Liver (tissue), 9 donors: ENCODE measurements around the gene CD164L2. TPM values are rescaled to one million over a fixed set of nuclear protein-coding genes. Genes with fewer than 3 reads are reported as not detected.

Experiments
- DNase-seq: peaks from one replicate; pipeline ENCODE4 v3.0.0-alpha.2; 2017; ENCODE audit warnings: low spot score
- H3K27ac ChIP-seq, 2 donors: one replicate each; pipeline ENCODE4 v1.7.0; 2013; ENCODE audit warnings: inconsistent platforms in 2 of 2, low read length in 2 of 2, control low read depth in 1 of 2, low read depth in 1 of 2, mild to moderate bottlenecking in 1 of 2
- H3K27me3 ChIP-seq, 4 donors: one replicate each; pipeline versions ENCODE4 v1.6.1 to v1.7.0; 2013; ENCODE audit warnings: low read length in 3 of 4, inconsistent platforms in 1 of 4, mild to moderate bottlenecking in 1 of 4, moderate library complexity in 1 of 4; ENCODE audit not compliant: control insufficient read depth in 4 of 4, insufficient read depth in 4 of 4
- H3K36me3 ChIP-seq, 4 donors: one replicate each; pipeline versions ENCODE4 v1.6.1 to v1.7.0; 2013; ENCODE audit warnings: low read length in 3 of 4, mild to moderate bottlenecking in 3 of 4, low read depth in 1 of 4, moderate library complexity in 1 of 4; ENCODE audit not compliant: control insufficient read depth in 4 of 4, insufficient read depth in 3 of 4
- H3K4me1 ChIP-seq, 4 donors: one replicate each; pipeline versions ENCODE4 v1.6.1 to v1.7.0; 2013; ENCODE audit warnings: low read length in 3 of 4, mild to moderate bottlenecking in 3 of 4, moderate library complexity in 1 of 4; ENCODE audit not compliant: control insufficient read depth in 4 of 4, insufficient read depth in 4 of 4
- H3K4me3 ChIP-seq, 3 donors: one replicate each; pipeline versions ENCODE4 v1.6.1 to v1.7.0; 2013; ENCODE audit warnings: low read length in 3 of 3, control low read depth in 1 of 3, low read depth in 1 of 3, mild to moderate bottlenecking in 1 of 3
- H3K9ac ChIP-seq, 2 donors: one replicate each; pipeline ENCODE4 v1.7.0; 2013; ENCODE audit warnings: low read length in 2 of 2, mild to moderate bottlenecking in 2 of 2, moderate library complexity in 2 of 2, control low read depth in 1 of 2, low read depth in 1 of 2
- H3K9me3 ChIP-seq, 4 donors: one replicate each; pipeline versions ENCODE4 v1.6.1 to v1.7.0; 2013; ENCODE audit warnings: low read length in 3 of 4; ENCODE audit not compliant: control insufficient read depth in 4 of 4
- EGR1 ChIP-seq, 2 donors: IDR thresholded peaks; 2 replicates each; pipeline ENCODE4 v1.6.1; 2016 to 2018; ENCODE audit warnings: antibody characterized with exemption in 2 of 2, low read depth in 2 of 2
- FOXA1 ChIP-seq: IDR thresholded peaks from 2 replicates; pipeline ENCODE4 v1.6.1; 2016; ENCODE audit warnings: antibody characterized with exemption
- FOXA2 ChIP-seq: IDR thresholded peaks from 2 replicates; pipeline ENCODE4 v1.6.1; 2016; ENCODE audit warnings: antibody characterized with exemption
- HNF4A ChIP-seq, 2 donors: conservative IDR thresholded peaks; 2 replicates each; pipeline ENCODE4 v1.6.1; 2016; ENCODE audit warnings: antibody characterized with exemption in 2 of 2, mild to moderate bottlenecking in 2 of 2
- JUND ChIP-seq, 2 donors: IDR thresholded peaks; 2 replicates each; pipeline ENCODE4 v1.6.1; 2016; ENCODE audit warnings: antibody characterized with exemption in 2 of 2
- NR2F2 ChIP-seq: IDR thresholded peaks from 2 replicates; pipeline ENCODE4 v1.6.1; 2016; ENCODE audit warnings: antibody characterized with exemption
- RAD21 ChIP-seq, 2 donors: IDR thresholded peaks; 2 replicates each; pipeline ENCODE4 v1.6.1; 2016; ENCODE audit warnings: antibody characterized with exemption in 2 of 2, mild to moderate bottlenecking in 2 of 2
- REST ChIP-seq: IDR thresholded peaks from 2 replicates; pipeline ENCODE4 v1.6.1; 2016; ENCODE audit warnings: antibody characterized with exemption, mild to moderate bottlenecking
- RXRA ChIP-seq, 2 donors: IDR thresholded peaks; 2 replicates each; pipeline ENCODE4 v1.6.1; 2017 to 2018; ENCODE audit warnings: antibody characterized with exemption in 2 of 2, mild to moderate bottlenecking in 1 of 2
- SP1 ChIP-seq: IDR thresholded peaks from 2 replicates; pipeline ENCODE4 v1.6.1; 2018; ENCODE audit warnings: antibody characterized with exemption, mild to moderate bottlenecking
- TAF1 ChIP-seq: conservative IDR thresholded peaks from 2 replicates; pipeline ENCODE4 v1.6.1; 2016; ENCODE audit warnings: antibody characterized with exemption, mild to moderate bottlenecking
- YY1 ChIP-seq: IDR thresholded peaks from 2 replicates; pipeline ENCODE4 v1.6.1; 2016; ENCODE audit warnings: antibody characterized with exemption, mild to moderate bottlenecking
- WGBS: extraction: QIAGEN DNeasy Blood & Tissue Kit; methylation state at CpG from one replicate; pipeline ENCODE4 v1.1.7; 2013; 5-methylcytosine and 5-hydroxymethylcytosine counted together
- polyA plus RNA-seq, 2 donors: library from polyadenylated mRNA; stranded (reverse) in 1 of 2; unstranded in 1 of 2; fragments of 200-250 nt in 1 of 2; fragments of >200 nt in 1 of 2; fragmentation: Nextera tagmentation in 1 of 2; extraction: Ambion mirVana in 1 of 2; gene quantifications; one replicate each; pipeline versions ENCODE4 v1.2.1 to v1.2.3, GENCODE V29; 2013 to 2015
- total RNA-seq, 2 donors: library from RNA; depleted of rRNA; stranded (reverse); fragments of >200 nt; gene quantifications; one replicate each; pipeline ENCODE4 v1.2.3, GENCODE V29; 2014
- TF ChIP-seq, protein P1 (sequence below): IDR thresholded peaks from 2 replicates; pipeline ENCODE4 v1.6.1; 2016; ENCODE audit warnings: antibody characterized with exemption
- TF ChIP-seq, protein P2 (sequence below): IDR thresholded peaks from 2 replicates; pipeline ENCODE4 v1.6.1; 2016; ENCODE audit warnings: antibody characterized with exemption
- donor health status: healthy.
- donor health status: healthy.
- donor health status: healthy.
- donor health status: healthy.
- donor health status: healthy.

The CD164L2 gene
- total and polyA plus RNA-seq, 4 donors, result not detected

GRCh38 chr1:27336756-27337155 lies 46.4 kb downstream of the CD164L2 start:
- Histone ChIP-seq H3K9ac (no peak overlapping the region), H3K27ac (no peak overlapping the region), H3K4me1 (no peaks in the 10 kb centered on the region), H3K9me3 (no peaks in the 10 kb centered on the region), H3K4me3 (no peak overlapping the region), H3K27me3 (no peaks in the 10 kb centered on the region), H3K36me3 (peaks cover 14 to 41% (median 22%) of the 10 kb centered on the region in 4 donors)
- TF ChIP-seq RXRA (IDR thresholded peaks at IDR 0.05) (no peak), RAD21 (IDR thresholded peaks at IDR 0.05) (no peak), FOXA1 (no peak), REST (no peak), EGR1 (IDR thresholded peaks at IDR 0.05; ENCODE audit: low read depth in 2 of 2) (no peak), YY1 (no peak)
- DNase-seq, result no peak
- WGBS, result 93% methylated on average over 5 of the region's 5 CpGs

GRCh38 chr1:27335506-27336422 lies 47.4 kb downstream of the CD164L2 start:
- no peak overlapping the region for H3K27ac ChIP-seq
- TF ChIP-seq RAD21 (IDR thresholded peaks at IDR 0.05) (no peak), JUND (IDR thresholded peaks at IDR 0.05) (no peak), SP1 (no peak), EGR1 (IDR thresholded peaks at IDR 0.05; ENCODE audit: low read depth in 2 of 2) (no peak), RXRA (IDR thresholded peaks at IDR 0.05) (no peak), TAF1 (no peak), REST (no peak), HNF4A (conservative IDR thresholded peaks at IDR 0.05) (no peak), NR2F2 (no peak), FOXA2 (no peak)
- TF ChIP-seq, protein P1, sequence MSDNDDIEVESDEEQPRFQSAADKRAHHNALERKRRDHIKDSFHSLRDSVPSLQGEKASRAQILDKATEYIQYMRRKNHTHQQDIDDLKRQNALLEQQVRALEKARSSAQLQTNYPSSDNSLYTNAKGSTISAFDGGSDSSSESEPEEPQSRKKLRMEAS, result no peak
- TF ChIP-seq, protein P2, sequence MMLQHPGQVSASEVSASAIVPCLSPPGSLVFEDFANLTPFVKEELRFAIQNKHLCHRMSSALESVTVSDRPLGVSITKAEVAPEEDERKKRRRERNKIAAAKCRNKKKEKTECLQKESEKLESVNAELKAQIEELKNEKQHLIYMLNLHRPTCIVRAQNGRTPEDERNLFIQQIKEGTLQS, result no peak
- H3K9me3 ChIP-seq, result no peaks in the 10 kb centered on the region
- no peak overlapping the region for H3K9ac ChIP-seq
- H3K4me1 ChIP-seq, result no peaks in the 10 kb centered on the region
- no peak overlapping the region for H3K4me3 ChIP-seq
- no peaks in the 10 kb centered on the region for H3K27me3 ChIP-seq
- no peak for DNase-seq
- H3K36me3 ChIP-seq, result peaks cover 14 to 45% (median 22%) of the 10 kb centered on the region in 4 donors
- WGBS, result 95% methylated on average over 17 of the region's 17 CpGs
